Hepatocyte (in vitro differentiated cells): ENCODE measurements around the gene SP1.

Experiments used
- CTCF ChIP-seq: fragments of 200-600 bp; sonication (generic); IDR thresholded peaks from 2 replicates; pipeline ENCODE4 v1.5.1; 2016; ENCODE audit warnings: antibody characterized with exemption, mild to moderate bottlenecking; ENCODE audit not compliant: poor library complexity
- EZH2 ChIP-seq: fragments of 200-600 bp; sonication (generic); IDR thresholded peaks from 2 replicates; pipeline ENCODE4 v1.6.1; 2016; ENCODE audit warnings: antibody characterized with exemption, mild to moderate bottlenecking, borderline replicate concordance
- EZH2phosphoT487 ChIP-seq: fragments of 200-600 bp; sonication (generic); IDR thresholded peaks from one replicate; pipeline ENCODE4 v1.6.1; 2018; ENCODE audit warnings: antibody characterized with exemption, mild to moderate bottlenecking, low read depth, moderate library complexity; ENCODE audit not compliant: unreplicated experiment, severe bottlenecking

- TF ChIP-seq CTCF, result no peak
- TF ChIP-seq EZH2phosphoT487, result no peak
- no peak for TF ChIP-seq EZH2
Measured at GRCh38 chr12:53423597-53423996, 43.6 kb downstream of the SP1 start, which contains the start of gene AMHR2.
